ENCODE measurements around the gene NRXN3.

Gene NRXN3

DNA sequence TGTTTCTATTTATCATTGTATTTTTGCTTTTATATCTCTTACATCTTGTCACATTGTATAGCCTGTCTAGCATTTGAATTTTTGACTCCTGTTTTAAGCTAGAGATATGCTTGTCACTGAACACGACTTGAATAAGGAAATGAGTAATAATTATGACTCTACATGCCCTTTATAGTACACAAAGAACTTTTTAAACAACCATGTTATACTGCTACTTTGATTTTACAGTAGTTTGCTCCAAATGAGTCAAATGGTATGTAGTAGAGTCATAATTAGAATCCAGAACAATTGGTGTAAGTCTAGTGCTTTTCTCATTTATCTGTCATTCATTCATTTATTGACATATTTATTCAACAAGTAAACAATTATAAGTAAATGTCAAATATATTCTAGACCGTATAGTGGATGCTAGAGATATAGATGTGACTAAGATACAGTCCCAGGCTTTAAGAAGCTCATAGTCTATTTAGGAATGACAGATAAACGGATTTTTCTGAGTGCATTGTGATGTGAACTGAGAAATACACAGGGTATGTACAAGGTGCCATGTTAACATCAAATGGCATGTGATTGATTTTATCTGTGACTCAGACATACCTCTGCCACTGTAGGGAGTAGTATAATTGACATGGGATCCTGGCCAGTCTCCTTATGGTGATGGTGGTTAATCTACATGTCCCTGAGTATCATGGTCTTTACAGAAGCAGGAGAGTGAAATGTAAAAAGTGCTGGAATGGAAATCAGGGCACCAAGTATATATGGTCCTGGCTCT, 1241.4 kb downstream of the NRXN3 start:
- DNase-seq, result no peak
- in situ Hi-C loops (cut with MboI; ENCODE audit: low pct_unique_long_range_greater_than_20kb, low sequenced_read_pairs), result no loop called here

DNA sequence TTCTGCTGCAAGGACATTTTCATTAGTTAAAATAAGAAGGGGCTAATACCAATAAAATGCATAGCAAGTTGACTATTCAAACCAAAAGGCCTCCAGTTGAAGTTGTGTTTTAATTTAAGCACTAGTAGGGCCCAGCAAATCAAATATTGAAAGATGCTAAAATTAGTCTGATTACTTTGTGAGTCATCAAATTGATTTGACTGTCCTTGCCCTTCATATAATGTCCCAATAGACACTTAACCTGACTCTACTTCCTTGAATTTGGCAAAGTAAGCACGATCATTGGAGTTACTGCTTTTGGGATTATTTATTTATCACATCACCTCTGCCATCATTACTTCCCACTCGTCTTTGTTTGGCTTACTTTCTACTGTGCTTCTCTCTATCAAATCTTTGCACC, 1242.6 kb downstream of the NRXN3 start:
- in situ Hi-C loops (cut with MboI; ENCODE audit: low pct_unique_long_range_greater_than_20kb, low sequenced_read_pairs), result no loop called here
- no peak for DNase-seq

GRCh38 chr14:79413734-79414428, 1243.7 kb downstream of the NRXN3 start:
- in situ Hi-C loops (cut with MboI; ENCODE audit: low pct_unique_long_range_greater_than_20kb, low sequenced_read_pairs), result no loop called here

DNA sequence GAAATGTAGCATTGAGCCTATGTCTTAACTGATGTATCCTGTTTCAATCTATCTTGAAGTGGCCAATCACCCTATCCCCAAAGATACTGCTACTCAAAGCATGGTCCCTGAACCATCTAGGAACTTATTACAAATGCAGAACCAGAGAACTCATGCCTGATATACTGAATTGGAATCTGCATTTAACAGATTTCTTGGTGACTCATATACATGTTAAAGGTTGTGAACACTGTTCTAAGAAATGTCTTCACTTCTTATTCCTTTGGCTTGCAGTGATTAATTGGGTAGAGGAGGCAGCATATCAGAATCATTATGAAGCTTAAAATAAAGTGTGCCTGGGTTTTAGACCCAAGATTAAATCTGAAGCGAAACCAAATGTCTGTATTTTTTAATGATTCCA, 1245.6 kb downstream of the NRXN3 start:
- in situ Hi-C loops (cut with MboI; ENCODE audit: low pct_unique_long_range_greater_than_20kb, low sequenced_read_pairs), result no loop called here

More at GRCh38 chr14:79413734-79414428, 1243.7 kb downstream of the NRXN3 start:
- DNase-seq, result no peak

DNA sequence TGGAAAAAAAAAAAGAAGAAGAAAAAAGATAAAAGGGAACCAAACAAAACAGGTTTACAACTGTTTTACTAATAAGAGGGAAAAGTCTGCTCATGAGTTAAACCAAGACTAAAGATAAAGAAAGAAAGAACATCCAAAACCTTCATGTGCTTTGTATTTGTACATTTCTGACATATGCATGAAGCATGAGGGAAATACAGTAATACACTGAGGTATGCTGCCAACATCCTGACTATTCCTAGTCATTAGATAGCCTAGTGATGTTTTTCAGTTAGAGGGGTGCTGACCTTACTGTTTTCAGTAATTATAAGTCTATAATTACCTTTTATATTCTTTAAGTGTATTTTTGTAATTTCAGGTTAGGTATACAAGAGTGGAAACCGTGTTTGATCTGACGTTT, 1247.8 kb downstream of the NRXN3 start:
- in situ Hi-C loops (cut with MboI; ENCODE audit: low pct_unique_long_range_greater_than_20kb, low sequenced_read_pairs), result no loop called here
- DNase-seq, result no peak

More for the DNA sequence above, 1245.6 kb downstream of the NRXN3 start:
- no peak for DNase-seq

DNA sequence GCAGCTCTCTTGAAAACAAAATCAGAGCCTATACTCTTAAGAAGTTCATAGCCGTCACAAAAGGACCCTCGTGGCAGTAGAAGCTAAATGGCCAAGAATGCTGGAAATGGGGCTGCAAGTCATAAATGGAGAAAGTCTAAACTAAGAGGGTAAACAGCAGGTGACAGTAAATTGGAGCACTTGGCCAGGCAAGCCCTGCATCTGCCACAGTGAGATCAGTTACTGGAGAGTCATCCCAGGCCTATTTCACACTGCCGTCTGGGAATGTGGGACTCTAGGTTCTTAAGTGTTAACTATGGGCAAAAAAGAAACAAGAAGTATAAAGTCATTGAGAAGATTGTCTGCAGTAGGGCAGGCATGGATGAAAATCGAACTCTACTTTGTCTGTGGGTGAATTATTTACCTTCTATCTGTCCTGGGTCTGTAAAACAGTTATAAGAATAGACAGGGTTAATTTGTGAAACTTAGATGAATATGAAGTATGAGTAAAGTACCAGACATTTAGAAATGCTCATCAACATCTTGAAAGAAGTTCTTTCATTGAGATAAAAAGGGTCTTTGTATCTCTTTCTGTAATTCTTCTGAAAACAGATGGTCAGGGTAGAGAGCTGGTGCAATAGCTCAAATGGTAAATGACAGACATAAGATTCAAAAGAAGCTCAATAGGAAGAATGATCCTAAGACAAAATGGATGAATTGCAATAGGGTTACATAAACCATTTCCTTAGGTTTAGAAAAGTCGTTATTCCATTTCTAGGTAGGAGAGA, 1248.7 kb downstream of the NRXN3 start:
- in situ Hi-C loops (cut with MboI; ENCODE audit: low pct_unique_long_range_greater_than_20kb, low sequenced_read_pairs), result no loop called here
- DNase-seq, result no peak

DNA sequence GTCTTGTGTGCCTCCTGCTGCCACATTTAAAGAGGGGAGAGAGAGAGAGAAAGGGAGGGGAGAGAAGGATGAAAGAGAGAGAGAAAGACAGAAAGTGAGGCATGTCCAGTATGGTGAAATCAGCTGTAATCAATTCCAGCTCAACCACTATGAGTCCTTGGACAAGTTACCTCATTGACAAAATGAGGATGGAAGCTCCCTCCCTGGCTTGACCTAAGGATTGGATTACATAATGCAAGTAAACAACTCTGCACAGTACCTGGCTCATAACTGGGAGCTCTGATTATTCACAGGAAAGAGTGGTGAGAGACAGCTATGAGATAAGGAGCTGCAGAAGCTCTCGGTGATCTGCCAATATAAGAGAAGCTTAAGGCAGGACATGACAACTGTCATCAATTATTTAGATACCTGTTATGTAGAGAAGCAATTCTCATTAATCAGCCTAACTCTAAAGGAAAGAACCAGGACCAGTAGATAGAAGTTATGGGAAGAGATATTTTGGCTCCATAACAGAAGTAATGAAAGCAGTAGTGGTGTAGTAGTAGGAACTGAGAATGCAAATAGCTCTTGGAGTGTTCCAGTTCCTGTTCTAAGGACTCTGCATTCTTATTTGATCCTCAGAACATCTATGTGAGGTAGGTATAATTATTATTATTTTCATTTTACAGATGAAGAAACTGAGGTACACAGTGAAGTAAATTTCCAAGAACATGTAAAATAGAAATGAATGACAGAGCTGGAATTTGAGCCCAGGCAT, 1249.6 kb downstream of the NRXN3 start:
- in situ Hi-C loops (cut with MboI; ENCODE audit: low pct_unique_long_range_greater_than_20kb, low sequenced_read_pairs), result no loop called here
- DNase-seq, result no peak

DNA sequence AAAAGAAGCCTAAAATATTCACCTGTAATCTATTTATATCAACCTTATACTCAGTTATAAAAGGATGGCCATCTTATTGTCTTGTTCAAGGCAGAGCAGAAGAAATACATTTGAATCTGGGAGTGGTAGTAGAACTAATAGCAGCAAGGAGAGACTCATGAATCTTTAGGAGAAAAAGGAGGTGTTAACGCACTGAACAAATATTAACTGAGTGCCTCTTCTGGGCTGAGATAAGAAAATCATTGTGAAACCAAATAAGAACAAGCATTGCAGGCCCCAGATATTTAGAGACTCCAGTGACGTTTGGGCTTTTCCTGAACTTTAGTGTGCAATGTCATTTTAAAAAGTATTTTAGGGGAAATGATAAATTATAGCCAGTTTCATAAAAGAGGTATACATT, 1250.6 kb downstream of the NRXN3 start:
- no peak for DNase-seq
- in situ Hi-C loops (cut with MboI; ENCODE audit: low pct_unique_long_range_greater_than_20kb, low sequenced_read_pairs), result no loop called here

GRCh38 chr14:79421811-79422210, 1251.6 kb downstream of the NRXN3 start:
- no peak for DNase-seq
- in situ Hi-C loops (cut with MboI; ENCODE audit: low pct_unique_long_range_greater_than_20kb, low sequenced_read_pairs), result no loop called here

GRCh38 chr14:79424462-79424861, 1254.3 kb downstream of the NRXN3 start:
- no peak for DNase-seq
- in situ Hi-C loops (cut with MboI; ENCODE audit: low pct_unique_long_range_greater_than_20kb, low sequenced_read_pairs), result no loop called here

DNA sequence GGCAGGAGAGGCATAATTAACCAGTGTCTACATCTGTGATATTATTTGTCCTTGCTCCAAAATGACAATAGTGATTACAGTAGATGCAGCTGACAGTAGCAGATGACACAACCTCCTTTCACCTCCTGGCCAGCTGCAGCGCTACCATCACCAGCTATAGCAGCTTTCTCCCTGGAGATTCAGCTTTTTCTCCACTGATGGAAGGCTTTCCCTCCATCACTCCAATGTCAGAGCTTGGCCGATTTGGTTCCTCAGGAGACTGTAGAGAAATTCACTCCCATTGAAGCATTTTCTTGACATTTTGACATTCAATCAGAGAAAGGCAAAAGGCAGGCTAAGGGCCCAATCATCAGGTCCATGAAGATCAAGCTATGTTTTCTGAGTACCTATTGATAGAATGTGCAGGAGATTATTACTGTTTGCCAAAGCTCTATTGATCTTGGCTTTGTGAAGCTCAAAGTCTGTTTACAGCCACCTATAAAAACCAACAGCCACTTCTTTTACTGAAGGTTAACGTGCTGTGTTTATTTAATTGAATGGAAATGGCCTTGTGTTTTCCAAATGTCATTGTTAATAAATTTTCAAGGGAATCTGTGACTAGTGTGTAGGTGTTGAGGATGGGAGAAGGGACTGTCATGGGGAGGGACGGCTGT, 1256.1 kb downstream of the NRXN3 start:
- in situ Hi-C loops (cut with MboI; ENCODE audit: low pct_unique_long_range_greater_than_20kb, low sequenced_read_pairs), result no loop called here
- DNase-seq, result no peak

- no peak for DNase-seq
- in situ Hi-C loops (cut with MboI; ENCODE audit: low pct_unique_long_range_greater_than_20kb, low sequenced_read_pairs), result no loop called here
These were observed 1262.5 kb downstream of the NRXN3 start for GRCh38 chr14:79432640-79433039.

GRCh38 chr14:79436335-79436734, 1266.2 kb downstream of the NRXN3 start:
- in situ Hi-C loops (cut with MboI; ENCODE audit: low pct_unique_long_range_greater_than_20kb, low sequenced_read_pairs), result no loop called here
- no peak for DNase-seq

DNA sequence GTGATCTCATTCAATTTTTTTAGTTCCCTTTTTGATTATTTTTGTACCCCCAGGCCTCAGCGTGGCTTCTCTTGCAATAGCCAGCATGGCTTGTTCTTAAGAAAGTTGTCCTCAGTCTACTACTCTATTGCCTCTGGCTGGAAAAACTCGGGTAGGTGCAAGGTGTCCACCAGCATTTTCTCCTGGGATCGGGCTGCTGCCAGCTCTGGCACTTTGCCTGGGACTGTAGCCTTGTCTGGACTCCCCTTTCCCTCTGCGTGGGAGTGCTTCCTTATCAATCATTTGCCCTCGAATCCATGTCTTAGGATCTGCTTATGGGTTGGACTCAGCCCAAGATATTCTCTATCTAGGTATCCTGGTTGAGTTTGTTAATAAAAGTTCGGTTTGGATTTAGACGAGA, 1267.8 kb downstream of the NRXN3 start:
- no peak for DNase-seq
- in situ Hi-C loops (cut with MboI; ENCODE audit: low pct_unique_long_range_greater_than_20kb, low sequenced_read_pairs), result no loop called here

DNA sequence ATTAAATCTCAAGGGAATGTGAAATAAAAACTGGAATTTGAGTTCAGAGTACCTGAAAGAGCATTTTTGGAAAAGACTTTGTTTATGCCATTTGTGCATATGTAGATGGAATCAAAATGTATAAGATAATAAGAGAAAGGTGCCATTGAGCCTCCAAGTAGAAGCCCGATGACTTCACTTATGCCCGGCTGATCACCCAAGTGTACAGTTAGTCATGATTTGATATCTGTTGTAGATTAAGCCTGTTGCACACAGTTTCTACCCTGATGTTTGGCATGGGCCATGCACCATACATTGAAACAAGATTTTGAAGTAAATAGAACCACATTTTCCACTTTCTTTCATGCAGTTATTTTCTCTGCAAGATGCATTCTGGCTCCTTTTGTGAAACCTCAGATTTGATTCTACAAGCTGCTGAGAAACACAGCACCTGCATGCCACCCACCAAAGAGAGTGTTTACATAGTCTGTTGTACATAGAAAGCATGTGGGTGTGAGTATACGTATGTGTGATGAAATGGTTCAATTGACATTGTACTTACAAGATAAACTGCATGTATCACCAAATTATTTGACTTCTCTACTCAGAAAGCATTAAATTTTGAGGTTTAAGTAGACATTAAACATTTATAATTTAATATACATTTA, 1268.6 kb downstream of the NRXN3 start:
- DNase-seq, result no peak
- in situ Hi-C loops (cut with MboI; ENCODE audit: low pct_unique_long_range_greater_than_20kb, low sequenced_read_pairs), result no loop called here

DNA sequence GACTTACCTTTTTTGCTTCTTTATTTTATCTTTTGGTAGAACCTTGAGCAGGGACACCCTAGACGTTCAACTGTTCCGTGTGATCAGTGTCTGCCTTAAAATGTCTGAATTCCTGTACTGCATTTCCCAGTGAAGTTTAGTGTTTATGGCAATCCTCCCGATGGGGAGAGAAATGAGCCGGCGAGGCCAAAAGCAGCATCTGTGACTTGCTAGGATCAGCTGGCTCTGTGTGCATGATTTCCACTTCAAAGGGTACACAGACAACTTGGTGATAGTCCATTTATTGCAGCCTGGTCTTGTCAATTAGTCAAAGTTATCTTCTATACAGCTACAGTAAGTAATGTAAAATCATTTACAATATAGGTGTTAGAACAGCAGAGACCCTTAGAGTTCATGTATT, 1272.6 kb downstream of the NRXN3 start:
- no peak for DNase-seq
- in situ Hi-C loops (cut with MboI; ENCODE audit: low pct_unique_long_range_greater_than_20kb, low sequenced_read_pairs), result no loop called here

GRCh38 chr14:79443602-79444001, 1273.4 kb downstream of the NRXN3 start:
- DNase-seq, result no peak
- in situ Hi-C loops (cut with MboI; ENCODE audit: low pct_unique_long_range_greater_than_20kb, low sequenced_read_pairs), result no loop called here

DNA sequence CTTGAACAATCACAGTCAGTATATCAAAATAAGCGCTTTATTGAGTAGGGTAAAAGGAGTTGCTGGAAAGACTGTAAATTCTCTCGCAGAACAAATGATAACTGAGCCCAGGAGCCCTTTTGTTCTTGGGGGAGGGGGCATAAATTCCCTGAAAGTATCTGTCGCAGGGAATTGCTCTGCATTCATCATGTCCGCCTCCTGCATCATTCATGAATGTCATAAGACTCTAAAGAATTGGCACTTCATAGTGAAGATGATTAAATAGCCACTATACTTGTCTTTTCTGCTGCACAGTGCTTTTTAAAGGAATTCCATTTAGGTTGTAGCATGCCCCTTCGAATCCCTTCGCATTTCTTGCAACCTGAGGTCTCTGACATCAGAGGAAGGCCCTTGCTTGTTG, 1278.8 kb downstream of the NRXN3 start:
- DNase-seq, result no peak
- in situ Hi-C loops (cut with MboI; ENCODE audit: low pct_unique_long_range_greater_than_20kb, low sequenced_read_pairs), result no loop called here
